SK-N-MC (cell line): Measurements from ENCODE around the gene GLYATL1B.

Experiments used
- EZH2 ChIP-seq: fragments of 200-600 bp; sonication (generic); IDR thresholded peaks from one replicate; pipeline ENCODE4 v1.6.1; 2017; ENCODE audit warnings: antibody characterized with exemption
- POLR2AphosphoS5 ChIP-seq: IDR thresholded peaks from 2 replicates; pipeline ENCODE4 v1.6.1; 2012; ENCODE audit warnings: mild to moderate bottlenecking, low read depth, low read length, borderline replicate concordance

GRCh38 chr11:59141191-59141590, 55.1 kb downstream of the GLYATL1B start:
- TF ChIP-seq POLR2AphosphoS5 = no peak
- no peak for TF ChIP-seq EZH2
